SK-MEL-5 (cell line): ENCODE data around the gene CTTNBP2NL. TPM values are rescaled to one million over a fixed set of nuclear protein-coding genes. Genes with fewer than 3 reads are reported as not detected.
A peak's percentile ranks its signal among the peaks of the same experiment; 100 is the strongest.

ENCODE experiments used
- DNase-seq: peaks from one replicate; pipeline ENCODE4 v3.0.0-alpha.2; 2016; ENCODE audit warnings: low read depth, low spot score
- in situ Hi-C: cut with HindIII; loops from 2 replicates; pipeline ENCODE4 v1.10.0; 2016; ENCODE audit warnings: low sequenced_read_pairs, high pct_unique_total_duplicates, low pct_unique_long_range_greater_than_20kb
- polyA plus RNA-seq, 2 experiments: library from polyadenylated mRNA; depleted of rRNA; stranded (reverse); fragments of >200 nt; gene quantifications; 2 replicates each; pipeline ENCODE4 v1.2.3, GENCODE V29; 2015
- total RNA-seq: library from RNA; depleted of rRNA; stranded (reverse); fragments of >200 nt; shearing (Covaris generic); gene quantifications from 2 replicates; pipeline ENCODE4 v1.2.3, GENCODE V29; 2014; rRNA removed

The CTTNBP2NL gene
- total RNA-seq: 2.8 and 3.4 TPM in 2 replicates
- 3.8 and 5.3 TPM in 2 replicates for polyA plus RNA-seq (2015; cell fraction: cytosol; rRNA removed)
- polyA plus RNA-seq (2015; cell fraction: nucleus; rRNA removed): 3.3 and 3.7 TPM in 2 replicates

- DNase-seq: peak; percentile 95
- in situ Hi-C loops: no loop called here
Measured at GRCh38 chr1:112395821-112396652, at the start of gene CTTNBP2NL. Gene CTTNBP2NL, plus strand, starts transcription at chr1:112396214. Its CDS starts 19,952 bp downstream, at chr1:112416166.

GRCh38 chr1:112346801-112347350 is 49.1 kb upstream of the CTTNBP2NL start:
- in situ Hi-C loops: no loop called here
- DNase-seq: no peak

DNA sequence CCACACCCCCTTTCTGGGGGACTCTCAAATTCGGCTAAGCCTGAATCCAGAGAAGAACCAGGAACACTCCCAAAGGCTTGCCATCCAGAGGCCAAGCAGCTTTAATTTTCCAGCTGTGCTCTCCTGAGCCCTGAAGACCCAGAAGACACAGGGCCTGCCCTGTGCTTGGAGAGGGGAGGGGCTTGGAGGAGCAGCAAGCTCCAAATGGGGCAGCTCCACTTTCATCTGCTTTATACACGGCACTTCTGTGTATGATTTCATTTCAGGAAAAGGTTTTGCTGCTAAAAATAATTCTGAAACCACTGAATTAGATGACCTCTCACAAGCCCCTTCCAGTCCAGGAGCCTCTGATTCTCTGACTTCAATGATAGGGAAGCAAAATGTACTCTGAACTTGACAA is 39.2 kb upstream of the CTTNBP2NL start:
- in situ Hi-C loops: no loop called here
- no peak for DNase-seq

DNA sequence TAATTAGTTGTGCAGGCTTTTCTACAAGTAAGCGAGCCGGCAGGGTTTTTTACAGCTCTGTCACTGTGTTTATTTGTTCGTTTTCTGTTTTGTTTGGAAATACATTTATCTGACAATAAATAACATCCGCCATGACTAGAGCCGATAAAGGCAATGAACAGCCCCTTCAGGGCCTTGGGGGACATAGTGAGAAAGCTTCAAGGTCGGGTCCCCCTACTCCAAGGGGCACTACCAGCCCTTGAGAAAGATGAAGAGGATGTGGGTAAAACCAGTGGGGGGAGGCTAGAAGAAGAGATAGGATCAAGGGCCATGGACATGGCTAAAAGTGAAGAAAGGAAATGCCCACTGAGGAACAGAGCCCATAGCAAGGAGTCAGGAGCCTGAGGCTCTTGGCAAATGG is 38.5 kb upstream of the CTTNBP2NL start:
- no peak for DNase-seq
- in situ Hi-C loops: no loop called here

DNA sequence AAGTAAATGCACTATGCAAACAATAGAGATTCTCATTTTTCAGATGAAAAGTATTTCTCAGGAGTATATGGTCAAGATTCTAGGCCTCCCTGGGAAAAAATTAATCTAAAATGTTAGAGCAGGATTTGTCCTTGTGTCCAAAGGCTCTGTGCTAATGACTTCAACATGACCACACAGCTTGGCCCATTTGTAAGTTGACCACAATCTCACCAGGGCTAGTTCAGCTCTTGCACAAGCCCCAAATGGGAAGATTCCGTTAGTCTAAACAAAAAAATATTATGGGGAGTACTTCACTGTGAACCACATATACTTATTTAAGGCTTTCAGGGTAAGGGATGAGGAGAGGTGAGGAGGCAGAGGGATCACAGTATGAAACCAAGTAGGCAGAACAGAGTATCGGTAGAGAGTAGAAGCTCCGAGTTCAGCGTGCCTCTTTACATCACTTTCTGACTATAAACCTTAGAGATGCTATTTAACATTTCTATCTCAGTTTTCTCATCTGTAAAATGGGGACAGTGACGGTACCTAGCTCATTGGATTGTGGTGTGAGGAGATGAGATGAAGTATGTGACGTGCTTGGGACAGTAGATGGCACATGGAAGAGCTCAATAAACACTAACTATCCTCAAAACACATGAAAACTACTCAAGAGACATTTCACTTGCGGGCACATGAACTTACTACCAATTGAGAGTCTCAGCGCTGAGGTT is 37.8 kb upstream of the CTTNBP2NL start:
- DNase-seq: no peak
- in situ Hi-C loops: no loop called here

- peak; percentile 58 for DNase-seq
- in situ Hi-C loops: no loop called here
Measured at GRCh38 chr1:112358798-112359408, 37.1 kb upstream of the CTTNBP2NL start.

DNA sequence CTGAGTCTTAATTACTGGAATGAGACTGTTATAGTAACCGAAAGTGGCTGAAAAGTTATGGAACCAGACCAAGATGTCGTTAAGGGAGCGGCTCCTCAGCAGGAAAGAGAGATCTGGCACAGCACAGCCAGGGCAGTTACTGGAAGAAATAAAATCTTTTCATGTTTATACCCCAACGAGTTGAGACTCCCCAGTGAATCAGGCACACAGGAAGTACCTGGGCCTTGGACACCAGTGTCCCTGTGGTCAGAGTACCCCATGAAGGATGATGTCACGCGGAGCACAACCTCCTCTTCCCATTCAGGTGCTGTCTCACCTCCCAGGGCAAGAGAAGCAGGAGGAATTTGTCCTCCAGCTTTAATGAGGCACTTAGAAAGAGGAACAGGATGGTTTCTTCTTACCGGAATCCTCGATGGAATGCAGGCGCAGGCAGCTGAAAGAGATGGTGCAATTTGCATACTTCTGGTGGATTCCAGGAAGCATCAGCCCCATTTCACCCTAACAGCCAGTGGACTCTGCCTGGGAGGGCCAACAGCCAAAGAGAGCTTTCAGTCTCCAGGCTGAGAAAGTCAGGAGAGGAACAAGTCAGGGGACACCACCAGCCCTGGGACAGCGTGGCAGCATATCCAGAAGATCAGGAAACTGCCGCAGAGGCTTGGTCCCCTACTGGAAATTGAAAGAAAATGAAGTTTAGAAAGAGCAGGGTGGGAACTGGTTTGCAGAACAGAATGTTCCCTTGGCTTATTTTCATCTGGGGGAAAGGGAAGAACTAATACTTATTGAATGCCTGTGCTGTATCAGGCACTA is 35.9 kb upstream of the CTTNBP2NL start:
- in situ Hi-C loops: no loop called here
- DNase-seq: no peak

DNA sequence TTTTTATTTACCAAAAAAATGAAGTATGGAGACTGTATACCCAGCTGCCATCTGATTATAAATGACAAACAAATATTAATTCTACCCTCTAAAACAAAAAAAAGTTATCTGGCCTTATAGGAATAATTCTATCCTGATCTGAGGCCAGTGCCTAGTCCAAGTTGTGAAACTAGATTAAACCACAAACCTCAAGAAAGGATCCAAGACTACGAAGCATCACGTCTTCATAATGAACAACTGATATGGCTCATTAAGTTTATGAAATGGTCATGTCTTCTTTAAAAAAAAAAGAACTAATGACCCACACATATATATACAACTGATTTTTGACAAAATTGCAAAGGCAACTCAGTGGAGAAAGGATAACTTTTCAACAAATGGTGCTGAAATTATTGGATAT is 32.4 kb upstream of the CTTNBP2NL start:
- in situ Hi-C loops: no loop called here
- no peak for DNase-seq

- in situ Hi-C loops: no loop called here
- no peak for DNase-seq
Measured at GRCh38 chr1:112368198-112368597, 27.8 kb upstream of the CTTNBP2NL start.

DNA sequence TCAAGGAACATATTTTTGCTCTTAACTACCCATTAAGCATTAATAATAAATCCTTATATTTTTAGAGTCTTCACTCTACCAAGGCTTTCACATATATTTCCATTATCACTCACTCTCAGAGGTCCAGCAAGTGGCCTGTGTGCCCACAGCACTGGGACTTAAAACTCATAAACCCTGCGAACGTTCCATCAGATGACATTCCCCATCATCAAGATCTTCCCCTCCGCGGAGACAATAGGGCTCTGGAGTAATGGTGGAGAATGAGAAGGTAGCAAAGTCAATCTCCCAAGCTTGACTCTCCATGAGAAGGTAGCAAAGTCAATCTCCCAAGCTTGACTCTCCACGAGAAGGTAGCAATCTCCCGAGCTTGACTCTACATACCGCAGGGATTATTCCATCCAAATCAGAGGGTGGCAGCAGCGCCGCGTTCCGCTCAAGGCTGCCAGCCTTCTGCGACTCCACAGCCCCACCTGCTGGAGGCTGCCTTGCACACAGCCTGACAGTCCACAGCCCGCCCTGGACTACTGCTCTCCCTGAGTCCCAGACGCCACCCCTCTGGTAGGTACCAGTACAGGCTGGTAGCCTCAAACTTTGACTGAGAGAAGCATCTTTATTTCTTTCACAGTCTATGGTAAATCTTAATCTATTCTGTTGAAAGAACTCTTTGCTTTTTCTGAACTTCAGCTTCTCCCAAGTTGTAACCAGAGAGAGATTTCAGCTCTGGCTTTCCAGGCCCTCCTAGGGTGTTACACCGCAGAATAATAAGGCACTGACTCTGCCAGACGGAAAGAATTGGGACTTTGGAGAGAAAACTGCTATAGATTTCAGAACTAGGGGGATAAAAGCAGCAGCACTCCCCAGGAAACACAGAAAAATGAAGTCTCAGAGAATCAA is 26.4 kb upstream of the CTTNBP2NL start:
- peak; percentile 85 for DNase-seq
- in situ Hi-C loops: no loop called here

DNA sequence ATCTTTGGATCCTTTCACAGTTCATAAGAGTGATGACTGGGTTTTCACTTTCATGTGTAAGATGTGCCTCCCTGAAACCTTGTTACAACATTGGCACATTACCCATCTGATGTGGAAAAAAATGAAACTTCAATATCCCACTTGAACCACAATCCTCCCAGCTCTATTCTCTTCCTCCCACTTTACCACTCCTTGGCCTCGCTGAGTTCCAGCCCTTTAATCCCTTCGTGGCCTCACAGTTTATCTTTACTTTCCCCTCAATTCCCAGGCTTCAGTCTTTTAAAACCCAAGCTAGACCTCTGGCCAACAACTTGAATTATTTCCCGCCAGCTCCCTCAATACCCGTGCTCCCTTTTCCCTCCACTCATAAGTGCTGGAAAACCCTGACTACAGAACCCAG is 25.0 kb upstream of the CTTNBP2NL start:
- DNase-seq: no peak
- in situ Hi-C loops: no loop called here

GRCh38 chr1:112371775-112372174 is 24.2 kb upstream of the CTTNBP2NL start:
- no peak for DNase-seq
- in situ Hi-C loops: no loop called here

DNA sequence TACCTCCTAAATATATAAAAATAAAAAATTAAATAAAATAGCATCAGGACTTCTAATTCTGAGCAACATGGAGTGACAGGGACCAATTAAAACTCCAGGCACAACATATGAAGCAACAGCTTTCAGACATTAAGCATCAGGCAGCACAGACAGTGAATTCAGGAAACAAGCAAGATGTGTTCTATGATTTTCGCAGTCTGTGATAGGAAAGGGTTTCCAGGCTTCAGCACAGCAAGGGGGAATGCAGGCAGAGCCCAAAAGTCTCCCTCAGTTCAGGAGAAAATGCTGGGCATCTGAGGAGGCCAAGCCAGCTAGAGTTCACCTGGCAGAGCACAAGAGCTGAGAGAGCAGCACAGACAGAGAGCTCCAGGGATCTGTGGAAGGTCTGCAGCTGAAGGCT is 22.2 kb upstream of the CTTNBP2NL start:
- in situ Hi-C loops: no loop called here
- no peak for DNase-seq

GRCh38 chr1:112375701-112376100 is 20.3 kb upstream of the CTTNBP2NL start:
- DNase-seq: no peak
- in situ Hi-C loops: no loop called here

DNA sequence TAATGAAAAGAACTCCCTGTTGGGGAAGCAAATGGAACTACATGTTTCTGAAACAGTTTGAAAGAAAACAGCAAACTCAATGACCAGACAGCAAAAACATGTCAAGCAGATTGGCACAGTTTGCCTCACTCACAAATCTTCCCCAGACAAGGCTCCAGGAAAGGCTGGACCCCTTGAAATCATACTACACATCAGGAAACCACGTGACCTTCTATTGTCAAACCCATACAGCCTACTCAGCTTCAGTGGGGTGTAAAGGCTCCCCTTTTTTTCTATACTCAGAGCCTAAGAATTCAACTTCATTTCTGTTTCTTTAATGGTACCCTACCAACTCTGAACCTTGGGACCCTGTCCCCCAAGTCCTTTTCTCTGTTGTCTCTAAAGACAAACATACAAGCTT is 15.7 kb upstream of the CTTNBP2NL start:
- no peak for DNase-seq
- in situ Hi-C loops: no loop called here

DNA sequence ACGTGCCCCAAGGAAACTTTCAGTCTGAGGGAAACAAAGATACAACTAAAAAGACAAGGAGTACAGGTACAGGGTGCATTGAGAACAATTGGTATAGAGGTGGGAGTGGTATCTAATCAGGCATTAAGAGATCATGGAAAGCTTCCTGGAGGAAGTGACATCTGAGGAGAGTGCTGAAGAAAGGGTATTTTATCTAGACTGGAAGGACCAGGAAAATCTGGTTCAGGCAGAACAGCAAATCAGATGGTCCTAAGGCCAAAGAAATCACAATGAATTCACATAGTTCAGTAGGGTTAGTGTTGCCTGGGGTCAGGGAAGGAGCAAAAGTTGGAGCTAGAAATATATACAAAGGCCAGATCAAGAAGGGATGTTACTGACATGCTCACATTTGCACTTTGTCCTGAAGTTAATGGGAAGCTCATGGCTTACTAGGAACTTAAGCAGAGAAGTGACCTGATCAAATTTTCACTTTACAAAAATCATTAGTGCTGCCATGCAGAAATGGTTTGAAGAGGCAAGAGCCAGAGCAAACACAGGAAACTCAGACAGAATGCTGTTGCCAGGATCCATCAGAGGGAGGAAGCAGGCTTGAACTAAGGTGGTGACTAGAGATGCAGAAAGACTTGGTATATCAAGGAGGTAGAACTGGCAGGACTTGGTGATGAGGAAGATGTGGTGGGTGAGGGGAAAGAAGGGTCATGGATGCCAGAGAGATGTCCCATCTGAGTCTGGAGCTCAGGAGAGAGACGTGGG is 14.5 kb upstream of the CTTNBP2NL start:
- no peak for DNase-seq
- in situ Hi-C loops: no loop called here
